ENCODE measurements around the gene EYA2. TPM values are rescaled to one million over a fixed set of nuclear protein-coding genes. Genes with fewer than 3 reads are reported as not detected.

The EYA2 gene
- total RNA-seq, 4 donors from 2014 or later = 2.0 to 11.0 (median 5.6) TPM

GRCh38 chr20:46990596-46991104, 96.0 kb downstream of the EYA2 start:
- TF ChIP-seq POLR2A (IDR thresholded peaks at IDR 0.05) (no peak), CTCF (IDR thresholded peaks at IDR 0.05) (no peak)
- Histone ChIP-seq H3K9me3 (no peaks in the 10 kb centered on the region), H3K36me3 (no peaks in the 10 kb centered on the region), H3K4me3 (no peak overlapping the region), H3K27me3 (no peaks in the 10 kb centered on the region), H3K4me1 (no peaks in the 10 kb centered on the region), H3K27ac (no peak overlapping the region)
- intact Hi-C loops (cut with DNase I; ENCODE audit: low total_unique reads) = no loop called here
- no peak for DNase-seq

DNA sequence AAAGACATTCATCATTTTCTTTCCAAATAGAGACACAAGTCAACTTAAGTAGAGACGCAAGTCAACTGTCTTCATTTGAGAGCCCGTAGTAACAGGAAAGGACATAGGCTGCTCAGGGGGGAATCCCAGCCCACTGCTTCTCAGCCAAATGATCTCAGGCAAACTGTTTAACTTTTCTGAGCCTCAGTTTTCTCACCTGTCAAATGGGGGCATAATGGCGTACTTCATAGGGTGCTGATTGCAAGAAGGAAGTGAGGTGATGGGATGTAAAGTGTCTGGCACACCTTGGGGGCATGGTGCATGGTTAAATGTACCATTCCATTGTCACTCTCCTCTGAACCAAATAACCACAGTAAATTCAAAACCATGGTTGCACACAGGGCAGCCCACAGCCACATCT, 96.5 kb downstream of the EYA2 start:
- H3K27ac ChIP-seq = no peak overlapping the region
- no peaks in the 10 kb centered on the region for H3K4me1 ChIP-seq
- intact Hi-C loops (cut with DNase I; ENCODE audit: low total_unique reads) = no loop called here
- H3K4me3 ChIP-seq = no peak overlapping the region
- H3K27me3 ChIP-seq = no peaks in the 10 kb centered on the region
- H3K9me3 ChIP-seq = no peaks in the 10 kb centered on the region
- DNase-seq = no peak
- TF ChIP-seq CTCF (IDR thresholded peaks at IDR 0.05) (no peak), POLR2A (IDR thresholded peaks at IDR 0.05) (no peak)
- H3K36me3 ChIP-seq = no peaks in the 10 kb centered on the region

- no peak for TF ChIP-seq CTCF (IDR thresholded peaks at IDR 0.05)
- TF ChIP-seq POLR2A (IDR thresholded peaks at IDR 0.05) = no peak
- H3K4me3 ChIP-seq = no peak overlapping the region
- no peak overlapping the region for H3K27ac ChIP-seq
- no peaks in the 10 kb centered on the region for H3K27me3 ChIP-seq
- H3K36me3 ChIP-seq = no peaks in the 10 kb centered on the region
- intact Hi-C loops (cut with DNase I; ENCODE audit: low total_unique reads) = no loop called here
- H3K4me1 ChIP-seq = no peaks in the 10 kb centered on the region
- no peak for DNase-seq
- H3K9me3 ChIP-seq = no peaks in the 10 kb centered on the region
Measured at GRCh38 chr20:46991880-46992639, 97.4 kb downstream of the EYA2 start.

DNA sequence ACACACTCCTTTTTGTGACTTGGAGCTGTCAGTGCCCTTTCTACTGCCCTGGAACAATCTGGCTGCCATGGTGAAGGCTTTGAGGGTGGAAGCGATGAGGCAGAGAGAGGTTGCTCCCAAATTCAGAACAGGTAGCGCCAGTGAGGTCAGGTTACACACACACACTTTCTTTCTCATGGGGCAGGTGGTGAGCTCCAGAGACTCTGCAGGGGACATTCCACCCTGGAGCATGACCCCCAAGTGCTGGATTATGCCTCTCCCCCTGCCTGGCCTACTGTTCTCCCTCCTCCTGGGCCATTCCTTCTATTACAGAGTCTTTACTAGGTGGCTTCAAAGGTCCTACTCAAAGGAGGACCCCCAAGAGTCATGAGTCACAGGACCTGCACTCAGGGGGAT, 98.0 kb downstream of the EYA2 start:
- Histone ChIP-seq H3K4me3 (no peak overlapping the region), H3K27ac (no peak overlapping the region), H3K27me3 (no peaks in the 10 kb centered on the region), H3K4me1 (no peaks in the 10 kb centered on the region), H3K9me3 (no peaks in the 10 kb centered on the region), H3K36me3 (no peaks in the 10 kb centered on the region)
- intact Hi-C loops (cut with DNase I; ENCODE audit: low total_unique reads) = no loop called here
- TF ChIP-seq POLR2A (IDR thresholded peaks at IDR 0.05) (no peak), CTCF (IDR thresholded peaks at IDR 0.05) (no peak)
- DNase-seq = no peak

- no peaks in the 10 kb centered on the region for H3K4me1 ChIP-seq
- H3K27me3 ChIP-seq = no peaks in the 10 kb centered on the region
- intact Hi-C loops (cut with DNase I; ENCODE audit: low total_unique reads) = no loop called here
Measured at GRCh38 chr20:46993465-46994095, 98.9 kb downstream of the EYA2 start.

More at GRCh38 chr20:46993465-46994095, 98.9 kb downstream of the EYA2 start:
- no peak for TF ChIP-seq CTCF (IDR thresholded peaks at IDR 0.05)
- no peak for TF ChIP-seq POLR2A (IDR thresholded peaks at IDR 0.05)
- no peaks in the 10 kb centered on the region for H3K36me3 ChIP-seq
- no peak overlapping the region for H3K27ac ChIP-seq
- DNase-seq = no peak
- H3K9me3 ChIP-seq = no peaks in the 10 kb centered on the region
- no peak overlapping the region for H3K4me3 ChIP-seq
